IMR-90 (cell line): ENCODE measurements around the gene PSMB4. TPM values are rescaled to one million over a fixed set of nuclear protein-coding genes. Genes with fewer than 3 reads are reported as not detected.

ENCODE experiments used
- ATAC-seq: fragments of 200-7000 bp; cut with Tn5 transposase; 2 replicates; pipeline ENCODE4 v1.9.1; 2020; ENCODE audit warnings: low read depth, mild to moderate bottlenecking, moderate library complexity
- BruUV-seq: library from RNA; stranded (reverse); fragments of 400-500 nt; replicated peaks from 2 replicates; lab custom pipeline; 2021; lab: Mats Ljungman, UMichigan
- CTCF ChIA-PET: fragments of 300-600 bp; formaldehyde crosslinking; extraction: SDS; loops from one replicate; lab custom pipeline; 2021; ENCODE audit warnings: antibody characterized with exemption; lab: Yijun Ruan, JAX
- POLR2A ChIA-PET: fragments of 300-600 bp; sonication (Branson Sonifier 250); formaldehyde crosslinking; loops from one replicate; lab custom pipeline; 2022; ENCODE audit warnings: antibody characterized with exemption; ENCODE audit not compliant: unreplicated experiment; lab: Charles Lee
- DNase-seq: peaks from one replicate; pipeline ENCODE4 v3.0.0; 2013
- H2AFZ ChIP-seq: replicated peaks from 2 replicates; pipeline ENCODE3; 2013; ENCODE audit warnings: low read length, mild to moderate bottlenecking; ENCODE audit not compliant: poor library complexity
- H2AK5ac ChIP-seq: 2 replicates; pipeline ENCODE4 v1.6.1; 2013; ENCODE audit warnings: low read depth, low read length, inconsistent platforms
- H2AK9ac ChIP-seq: replicated peaks from 2 replicates; pipeline ENCODE3; 2013; ENCODE audit warnings: mild to moderate bottlenecking, low read depth, low read length, moderate library complexity; ENCODE audit not compliant: poor library complexity
- H2BK120ac ChIP-seq: 2 replicates; pipeline ENCODE4 v1.6.1; 2013; ENCODE audit warnings: low read depth, low read length, inconsistent platforms
- H2BK15ac ChIP-seq: 3 replicates; pipeline ENCODE4 v1.6.1; 2013; ENCODE audit warnings: low read depth, low read length, inconsistent platforms
- H2BK20ac ChIP-seq: 2 replicates; pipeline ENCODE4 v1.6.1; 2013; ENCODE audit warnings: low read depth, mild to moderate bottlenecking, inconsistent platforms, low read length, moderate library complexity
- H2BK5ac ChIP-seq: 2 replicates; pipeline ENCODE4 v1.6.1; 2013; ENCODE audit warnings: mild to moderate bottlenecking, low read depth, low read length, inconsistent platforms; ENCODE audit not compliant: poor library complexity, severe bottlenecking
- H3K14ac ChIP-seq: replicated peaks from 2 replicates; pipeline ENCODE4 v1.6.1; 2013; ENCODE audit warnings: low read depth, low read length, inconsistent platforms
- H3K18ac ChIP-seq: 2 replicates; pipeline ENCODE4 v1.6.1; 2013; ENCODE audit warnings: low read depth, low read length, control low read depth
- H3K23ac ChIP-seq: 2 replicates; pipeline ENCODE4 v1.6.1; 2013; ENCODE audit warnings: low read depth, low read length, inconsistent platforms
- H3K27ac ChIP-seq: 2 replicates; pipeline ENCODE4 v1.5.1; 2013; ENCODE audit warnings: mild to moderate bottlenecking, control low read depth, low read length; ENCODE audit not compliant: insufficient read depth
- H3K27me3 ChIP-seq: 2 replicates; pipeline ENCODE4 v1.6.1; 2013; ENCODE audit warnings: low read length; ENCODE audit not compliant: control insufficient read depth, insufficient read depth
- H3K36me3 ChIP-seq: 2 replicates; pipeline ENCODE4 v1.6.1; 2013; ENCODE audit warnings: low read length, mixed read lengths; ENCODE audit not compliant: control insufficient read depth, insufficient read depth
- H3K4ac ChIP-seq: 2 replicates; pipeline ENCODE4 v1.6.1; 2013; ENCODE audit warnings: low read depth, low read length, inconsistent platforms
- H3K4me1 ChIP-seq: 2 replicates; pipeline ENCODE4 v1.6.1; 2013; ENCODE audit warnings: low read length, mixed read lengths; ENCODE audit not compliant: control insufficient read depth, insufficient read depth
- H3K4me2 ChIP-seq: 2 replicates; pipeline ENCODE4 v1.6.1; 2013; ENCODE audit warnings: low read depth, mild to moderate bottlenecking, control low read depth, low read length, moderate library complexity
- H3K4me3 ChIP-seq: 2 replicates; pipeline ENCODE4 v1.5.1; 2013; ENCODE audit warnings: low read depth, mild to moderate bottlenecking, control low read depth, low read length, moderate library complexity; ENCODE audit not compliant: insufficient read depth
- H3K56ac ChIP-seq: 2 replicates; pipeline ENCODE4 v1.6.1; 2013; ENCODE audit warnings: low read length, inconsistent platforms; ENCODE audit not compliant: insufficient read depth; ENCODE audit errors: extremely low read depth
- H3K79me1 ChIP-seq, 2 experiments: 2 replicates each; pipeline ENCODE4 v1.6.1; 2013; ENCODE audit warnings: low read length in 2 of 2, inconsistent platforms in 1 of 2, low read depth in 1 of 2
- H3K9ac ChIP-seq: 2 replicates; pipeline ENCODE4 v1.6.1; 2013; ENCODE audit warnings: low read depth, low read length, control low read depth
- H3K9me1 ChIP-seq: 2 replicates; pipeline ENCODE4 v1.6.1; 2013; ENCODE audit warnings: low read length, inconsistent platforms; ENCODE audit not compliant: insufficient read depth
- H3K9me3 ChIP-seq: 2 replicates; pipeline ENCODE4 v1.6.1; 2013; ENCODE audit warnings: low read length; ENCODE audit not compliant: control insufficient read depth, insufficient read depth
- H4K20me1 ChIP-seq: 2 replicates; pipeline ENCODE4 v1.6.1; 2013; ENCODE audit warnings: low read length, inconsistent platforms; ENCODE audit not compliant: insufficient read depth
- H4K5ac ChIP-seq: 2 replicates; pipeline ENCODE4 v1.6.1; 2013; ENCODE audit warnings: mild to moderate bottlenecking, low read depth, low read length, control low read depth
- H4K8ac ChIP-seq, 2 experiments: 2 replicates each; pipeline ENCODE4 v1.6.1; 2013; ENCODE audit warnings: low read depth in 2 of 2, low read length in 2 of 2, control low read depth in 1 of 2, inconsistent platforms in 1 of 2
- H4K91ac ChIP-seq: 2 replicates; pipeline ENCODE4 v1.6.1; 2013; ENCODE audit warnings: low read depth, low read length, inconsistent platforms; ENCODE audit not compliant: insufficient read depth
- CEBPB ChIP-seq: IDR thresholded peaks from 2 replicates; pipeline ENCODE4 v1.6.1; 2012; ENCODE audit warnings: low read depth, low read length, improper control_type of control experiment
- CTCF ChIP-seq: conservative IDR thresholded peaks from 2 replicates; pipeline ENCODE4 v1.5.1; 2012; ENCODE audit warnings: mild to moderate bottlenecking, low read depth, low read length, improper control_type of control experiment
- MAFK ChIP-seq: IDR thresholded peaks from 2 replicates; pipeline ENCODE4 v1.6.1; 2012; ENCODE audit warnings: low read depth, low read length, improper control_type of control experiment
- MAZ ChIP-seq: IDR thresholded peaks from 2 replicates; pipeline ENCODE4 v1.6.1; 2012; ENCODE audit warnings: low read depth, mild to moderate bottlenecking, low read length, improper control_type of control experiment, moderate library complexity, borderline replicate concordance
- RAD21 ChIP-seq: IDR thresholded peaks from 2 replicates; pipeline ENCODE4 v1.6.1; 2012; ENCODE audit warnings: low read length, improper control_type of control experiment
- SMC3 ChIP-seq: fragments of 150-350 bp; IDR thresholded peaks from 2 replicates; pipeline ENCODE4 v1.6.1; 2016; ENCODE audit warnings: low read depth, mild to moderate bottlenecking, antibody characterized with exemption, low read length, moderate library complexity
- WGBS, 2 experiments: methylation state at CpG; one replicate each; pipeline versions ENCODE4 v1.1.5 to v1.1.7; 2013; ENCODE audit warnings: missing lambda C conversion rate in 2 of 2; ENCODE audit not compliant: insufficient read length in 1 of 2; ENCODE audit errors: extremely low coverage in 2 of 2; 5-methylcytosine and 5-hydroxymethylcytosine counted together
- dilution Hi-C: fragments of 300-500 bp; cut with HindIII; formaldehyde crosslinking; loops from one replicate; pipeline ENCODE4 v1.14.3; 2018; ENCODE audit warnings: low sequenced_read_pairs; ENCODE audit not compliant: unreplicated experiment
- in situ Hi-C: fragments of 300-500 bp; cut with MboI; formaldehyde crosslinking; loops from 3 replicates; pipeline ENCODE4 v1.14.3; 2019; ENCODE audit warnings: low sequenced_read_pairs, inconsistent platforms, mixed read lengths
- intact Hi-C: fragments of 100-400 bp; cut with micrococcal nuclease; formaldehyde crosslinking; loops from 2 replicates; pipeline ENCODE4 v1.10.0; 2022
- polyA plus RNA-seq, 3 experiments: library from polyadenylated mRNA; depleted of rRNA; stranded (reverse); fragments of >200 nt; gene quantifications; 2 replicates each; pipeline ENCODE4 v1.2.3, GENCODE V29; 2012; ENCODE audit warnings: low replicate concordance in 1 of 3
- total RNA-seq: library from RNA; depleted of rRNA; stranded (reverse); fragments of >200 nt; gene quantifications from 2 replicates; pipeline ENCODE4 v1.2.3, GENCODE V29; 2012

PSMB4 gene
- total and polyA plus RNA-seq, 2 of the 4 experiments (the other 2 are of a cell fraction) = 457 to 565 TPM

GRCh38 chr1:151416231-151416630 is 16.9 kb downstream of the PSMB4 start:
- in situ Hi-C loops = no loop called here
- ChIA-PET CTCF (interaction anchor here (0.6 kb wide), 1 partner anchor 295 kb away, joined by 4 read pairs; no protein-coding TSS in a partner anchor), POLR2A (no interaction called here)

More at GRCh38 chr1:151416231-151416630, 16.9 kb downstream of the PSMB4 start:
- Histone ChIP-seq H2BK15ac (no peak overlapping the region), H3K18ac (no peak overlapping the region), H3K4ac (no peak overlapping the region), H2BK5ac (no peak overlapping the region), H3K9me1 (no peaks in the 10 kb centered on the region), H4K8ac (no peak overlapping the region), H3K36me3 (peaks cover 30% of the 10 kb centered on the region), H3K23ac (no peak overlapping the region), H3K27me3 (no peaks in the 10 kb centered on the region), H4K20me1 (peaks cover 8% of the 10 kb centered on the region), H4K5ac (no peak overlapping the region), H2AK9ac (peak overlapping the region; percentile 70), H2BK120ac (no peak overlapping the region), H2AK5ac (no peak overlapping the region), H3K14ac (no peak overlapping the region), H3K4me1 (peaks cover 3% of the 10 kb centered on the region; the same call in 1 of the 2 replicates), H3K56ac (no peak overlapping the region), H3K4me2 (no peak overlapping the region), H2BK20ac (no peak overlapping the region), H4K91ac (no peak overlapping the region), H2AFZ (no peak overlapping the region), H3K27ac (peak overlapping the region; percentile 19; the same call in 1 of the 2 replicates), H3K9me3 (no peaks in the 10 kb centered on the region), H3K4me3 (no peak overlapping the region), H3K9ac (no peak overlapping the region), H3K79me1 (peaks cover 12 to 27% of the 10 kb centered on the region in 2 experiments)
- DNase-seq (peak; percentile 87), ATAC-seq (peak; percentile 94)
- TF ChIP-seq SMC3 (no peak), CTCF (no peak), RAD21 (peak; percentile 10; the same call in 1 of the 2 replicates), MAFK (0 out of 2 replicates have a peak, but pooled peaks have one; percentile 16), CEBPB (peak; percentile 99), MAZ (peak; percentile 23; the same call in 1 of the 2 replicates)
- dilution Hi-C loops (no loop called here), intact Hi-C loops (no loop called here)
- no CpG with 5 or more reads among the region's 4 CpGs for WGBS, 2 experiments
- no TSS peak for BruUV-seq
